H1 (cell line): Measurements from ENCODE around the gene ATG16L1. TPM values are rescaled to one million over a fixed set of nuclear protein-coding genes. Genes with fewer than 3 reads are reported as not detected.

Experiments used
- CTCF ChIA-PET: fragments of 300-600 bp; sonication (Branson Sonifier 250); formaldehyde crosslinking; loops from one replicate; lab custom pipeline; 2021; ENCODE audit not compliant: partially characterized antibody; lab: Charles Lee
- POLR2A ChIA-PET: fragments of 300-600 bp; sonication (Branson Sonifier 250); formaldehyde crosslinking; loops from one replicate; lab custom pipeline; 2021; ENCODE audit warnings: inconsistent platforms; ENCODE audit not compliant: partially characterized antibody; lab: Charles Lee
- DNase-seq, 2 experiments: peaks; one replicate each; pipeline versions ENCODE4 v3.0.0 to v3.0.0-alpha.2; 2010 to 2022; ENCODE audit warnings: low spot score in 2 of 2, low read depth in 1 of 2, mixed read lengths in 1 of 2
- FAIRE-seq: peaks from 2 replicates; lab custom pipeline; 2011; peaks lifted over from hg19 to GRCh38; lab: Jason Lieb, UNC
- H2AFZ ChIP-seq: 2 replicates; pipeline ENCODE4 v1.8.1; 2012; ENCODE audit warnings: low read length, inconsistent platforms
- H2AK5ac ChIP-seq: 2 replicates; pipeline ENCODE4 v1.6.1; 2013; ENCODE audit warnings: low read depth, low read length
- H2BK120ac ChIP-seq: replicated peaks from 2 replicates; pipeline ENCODE3; 2013; ENCODE audit warnings: low read depth, low read length, inconsistent platforms
- H2BK12ac ChIP-seq: 2 replicates; pipeline ENCODE4 v1.6.1; 2013; ENCODE audit warnings: low read depth, low read length
- H2BK15ac ChIP-seq: 2 replicates; pipeline ENCODE4 v1.6.1; 2013; ENCODE audit warnings: low read length
- H2BK20ac ChIP-seq: 2 replicates; pipeline ENCODE4 v1.6.1; 2013; ENCODE audit warnings: low read length
- H2BK5ac ChIP-seq: 2 replicates; pipeline ENCODE4 v1.6.1; 2013; ENCODE audit warnings: low read depth, low read length
- H3K14ac ChIP-seq: 2 replicates; pipeline ENCODE4 v1.6.1; 2013; ENCODE audit warnings: inconsistent platforms; ENCODE audit not compliant: insufficient read length
- H3K18ac ChIP-seq: 2 replicates; pipeline ENCODE4 v1.6.1; 2013; ENCODE audit warnings: low read length; ENCODE audit errors: extremely low read depth
- H3K23ac ChIP-seq: 2 replicates; pipeline ENCODE4 v1.6.1; 2013; ENCODE audit warnings: inconsistent platforms; ENCODE audit not compliant: insufficient read length
- H3K23me2 ChIP-seq: 2 replicates; pipeline ENCODE4 v1.6.1; 2013; ENCODE audit warnings: low read depth, low read length
- H3K27ac ChIP-seq: 2 replicates; pipeline ENCODE4 v1.6.1; 2011; ENCODE audit warnings: low read depth, low read length, inconsistent platforms
- H3K27me3 ChIP-seq, 4 experiments: replicated peaks in 1 of 4; 1 replicate in 1 of 4; 2 replicates in 3 of 4; pipeline versions ENCODE4 v1.6.1 to v1.8.1; 2011 to 2013; ENCODE audit warnings: low read length in 3 of 4, mild to moderate bottlenecking in 3 of 4, inconsistent platforms in 2 of 4, mixed read lengths in 2 of 4, moderate library complexity in 1 of 4; ENCODE audit not compliant: control insufficient read depth in 3 of 4, insufficient read depth in 3 of 4; ENCODE audit errors: extremely low read depth in 1 of 4
- H3K36me3 ChIP-seq, 4 experiments: 2 replicates each; pipeline versions ENCODE4 v1.6.1 to v1.8.1; 2011 to 2013; ENCODE audit warnings: mild to moderate bottlenecking in 4 of 4, low read length in 3 of 4, moderate library complexity in 2 of 4, control low read depth in 1 of 4, inconsistent platforms in 1 of 4; ENCODE audit not compliant: insufficient read depth in 4 of 4, control insufficient read depth in 2 of 4
- H3K4ac ChIP-seq: replicated peaks from 2 replicates; pipeline ENCODE3; 2013; ENCODE audit warnings: low read length, low read depth, mixed read lengths, inconsistent platforms; ENCODE audit not compliant: insufficient read length
- H3K4me1 ChIP-seq, 4 experiments: replicated peaks in 1 of 4; 1 replicate in 1 of 4; 2 replicates in 3 of 4; pipeline versions ENCODE4 v1.6.1 to v1.8.1; 2011 to 2013; ENCODE audit warnings: low read length in 3 of 4, inconsistent platforms in 2 of 4, mixed read lengths in 1 of 4; ENCODE audit not compliant: insufficient read depth in 4 of 4, control insufficient read depth in 3 of 4
- H3K4me2 ChIP-seq, 2 experiments: 2 replicates each; pipeline versions ENCODE4 v1.6.1 to v1.8.1; 2011 to 2013; ENCODE audit warnings: low read depth in 2 of 2, low read length in 2 of 2, control low read depth in 1 of 2, inconsistent platforms in 1 of 2, mild to moderate bottlenecking in 1 of 2; ENCODE audit not compliant: insufficient read depth in 1 of 2
- H3K4me3 ChIP-seq, 4 experiments: fragments of 200-600, 300-600 bp in 1 of 4; sonication (generic), shearing (Covaris generic), sonication (Bioruptor Twin) in 1 of 4; 2 replicates each; pipeline versions ENCODE4 v1.5.1 to v1.8.1; 2011 to 2016; ENCODE audit warnings: low read length in 4 of 4, low read depth in 3 of 4, control low read depth in 2 of 4, inconsistent platforms in 2 of 4, mild to moderate bottlenecking in 2 of 4, mixed read lengths in 1 of 4, moderate library complexity in 1 of 4; ENCODE audit not compliant: insufficient read depth in 2 of 4; ENCODE audit errors: extremely low read depth in 1 of 4
- H3K56ac ChIP-seq: replicated peaks from 2 replicates; pipeline ENCODE3; 2013; ENCODE audit warnings: low read depth, mild to moderate bottlenecking, mixed read lengths, low read length, inconsistent platforms; ENCODE audit not compliant: insufficient read length
- H3K79me1 ChIP-seq: 2 replicates; pipeline ENCODE4 v1.6.1; 2013; ENCODE audit warnings: low read depth, low read length, control low read depth
- H3K79me2 ChIP-seq, 2 experiments: 2 replicates each; pipeline versions ENCODE4 v1.6.1 to v1.8.1; 2012 to 2013; ENCODE audit warnings: low read length in 2 of 2, mild to moderate bottlenecking in 2 of 2, inconsistent platforms in 1 of 2; ENCODE audit not compliant: insufficient read depth in 2 of 2, control insufficient read depth in 1 of 2
- H3K9ac ChIP-seq, 4 experiments: replicated peaks in 1 of 4; 1 replicate in 1 of 4; 2 replicates in 3 of 4; pipeline versions ENCODE4 v1.6.1 to v1.8.1; 2011 to 2013; ENCODE audit warnings: low read depth in 3 of 4, low read length in 3 of 4, control low read depth in 2 of 4, mild to moderate bottlenecking in 2 of 4, moderate library complexity in 2 of 4, inconsistent platforms in 1 of 4; ENCODE audit errors: extremely low read depth in 1 of 4
- H3K9me3 ChIP-seq, 2 experiments: 2 replicates each; pipeline versions ENCODE4 v1.6.1 to v1.8.1; 2012 to 2013; ENCODE audit warnings: mild to moderate bottlenecking in 2 of 2, moderate library complexity in 2 of 2, control low read depth in 1 of 2, inconsistent platforms in 1 of 2, low read depth in 1 of 2, low read length in 1 of 2, mixed read lengths in 1 of 2; ENCODE audit not compliant: insufficient read depth in 2 of 2
- H4K20me1 ChIP-seq, 2 experiments: replicated peaks in 1 of 2; 2 replicates each; pipeline versions ENCODE3 to v1.8.1; 2011 to 2013; ENCODE audit warnings: inconsistent platforms in 2 of 2, low read length in 2 of 2, mild to moderate bottlenecking in 1 of 2; ENCODE audit not compliant: insufficient read depth in 2 of 2, control insufficient read depth in 1 of 2
- H4K5ac ChIP-seq: 2 replicates; pipeline ENCODE4 v1.6.1; 2013; ENCODE audit warnings: low read length, low read depth, mixed read lengths, inconsistent platforms; ENCODE audit not compliant: insufficient read length
- H4K8ac ChIP-seq: 2 replicates; pipeline ENCODE4 v1.8.0; 2013; ENCODE audit warnings: mild to moderate bottlenecking, moderate library complexity, low read length, inconsistent platforms; ENCODE audit not compliant: insufficient read depth; ENCODE audit errors: extremely low read depth
- H4K91ac ChIP-seq: replicated peaks from 2 replicates; pipeline ENCODE3; 2013; ENCODE audit warnings: low read length, mixed read lengths, inconsistent platforms; ENCODE audit not compliant: insufficient read length
- HDAC2 ChIP-seq, 2 experiments: fragments of 300-600 bp in 1 of 2; sonication (generic) in 1 of 2; IDR thresholded peaks; 2 replicates each; pipeline ENCODE4 v1.6.1; 2011 to 2012; ENCODE audit warnings: low read depth in 2 of 2, low read length in 2 of 2, mild to moderate bottlenecking in 2 of 2, moderate library complexity in 2 of 2, borderline replicate concordance in 1 of 2, inconsistent platforms in 1 of 2
- SIX5 ChIP-seq: IDR thresholded peaks from 2 replicates; pipeline ENCODE4 v1.6.1; 2011; ENCODE audit warnings: mild to moderate bottlenecking, low read depth, low read length
- YY1 ChIP-seq: IDR thresholded peaks from 2 replicates; pipeline ENCODE4 v1.6.1; 2011; ENCODE audit warnings: low read depth, mild to moderate bottlenecking, low read length
- WGBS, 2 experiments: shearing (Covaris generic) in 1 of 2; methylation state at CpG; one replicate each; pipeline versions ENCODE4 v1.1.6 to v1.1.7; 2013 to 2015; ENCODE audit warnings: low lambda C conversion rate in 2 of 2, mixed read lengths in 2 of 2, inconsistent platforms in 1 of 2, low coverage in 1 of 2, missing lambda C conversion rate in 1 of 2; ENCODE audit not compliant: insufficient replicate concordance in 2 of 2, insufficient coverage in 1 of 2, insufficient read length in 1 of 2; ENCODE audit errors: extremely low coverage in 1 of 2, missing lambda C conversion rate in 1 of 2; 5-methylcytosine and 5-hydroxymethylcytosine counted together
- polyA plus RNA-seq, 7 experiments: library from polyadenylated mRNA; depleted of rRNA in 3 of 7; stranded (reverse) in 5 of 7; unstranded in 2 of 7; fragments of >200 nt in 5 of 7; fragments of 200-250 nt in 2 of 7; gene quantifications; 1 replicate in 5 of 7; 2 replicates in 1 of 7; 4 replicates in 1 of 7; pipeline versions ENCODE4 v1.2.1 to v1.2.3, GENCODE V29; 2011 to 2013; ENCODE audit warnings: missing spikeins in 2 of 7, mixed read lengths in 2 of 7
- total RNA-seq: library from RNA; stranded (reverse); fragmentation: NEBNext Ultra II Directional; extraction: Animal tissue kit (Norgen Biotek cat#: 25700); gene quantifications from 2 replicates; pipeline ENCODE4 v1.2.1, GENCODE V29; 2021
- TF ChIP-seq, protein P1 (sequence below): IDR thresholded peaks from 2 replicates; pipeline ENCODE4 v1.6.1; 2011; ENCODE audit warnings: low read depth, mild to moderate bottlenecking, low read length; ENCODE audit not compliant: insufficient read depth

Gene ATG16L1
- total and polyA plus RNA-seq, 2 of the 8 experiments (the other 6 are each of a cell fraction or from before 2014, with no cell fraction given) = 18.3 to 31.0 TPM

- H3K4me2 ChIP-seq = no peak overlapping the region
- WGBS, 2 experiments = 97% methylated on average over 3 of the region's 3 CpGs; no CpG with 5 or more reads in 1 of the 2 experiments
Observed at GRCh38 chr2:233341296-233341695, 89.8 kb downstream of the ATG16L1 start.

More at GRCh38 chr2:233341296-233341695, 89.8 kb downstream of the ATG16L1 start:
- FAIRE-seq = no peak
- Histone ChIP-seq H3K23me2 (no peaks in the 10 kb centered on the region), H3K4ac (no peak overlapping the region), H3K14ac (no peak overlapping the region), H3K9ac (no peak overlapping the region), H3K56ac (no peak overlapping the region), H2BK20ac (no peak overlapping the region), H4K20me1 (no peaks in the 10 kb centered on the region), H3K36me3 (no peaks in the 10 kb centered on the region), H2BK12ac (no peak overlapping the region), H3K27me3 (no peaks in the 10 kb centered on the region; a peak in 1 of 7 replicates), H3K4me3 (no peak overlapping the region), H3K9me3 (0 out of 4 replicates have a peak, but pooled peaks cover 0 to 4% of the 10 kb centered on the region in 2 experiments), H2AFZ (no peak overlapping the region), H3K79me2 (no peaks in the 10 kb centered on the region), H3K23ac (no peak overlapping the region), H2AK5ac (no peak overlapping the region), H2BK120ac (no peak overlapping the region), H3K27ac (no peak overlapping the region), H4K91ac (no peak overlapping the region), H3K4me1 (no peaks in the 10 kb centered on the region), H4K8ac (no peak overlapping the region), H3K18ac (no peak overlapping the region), H3K79me1 (no peaks in the 10 kb centered on the region), H2BK5ac (no peak overlapping the region), H4K5ac (no peak overlapping the region), H2BK15ac (no peak overlapping the region)
- TF ChIP-seq SIX5 (no peak), HDAC2 (IDR thresholded peaks at IDR 0.05; ENCODE audit: borderline replicate concordance in 1 of 2, low read depth in 2 of 2, low read length in 2 of 2) (no peak), YY1 (no peak)
- TF ChIP-seq, protein P1, sequence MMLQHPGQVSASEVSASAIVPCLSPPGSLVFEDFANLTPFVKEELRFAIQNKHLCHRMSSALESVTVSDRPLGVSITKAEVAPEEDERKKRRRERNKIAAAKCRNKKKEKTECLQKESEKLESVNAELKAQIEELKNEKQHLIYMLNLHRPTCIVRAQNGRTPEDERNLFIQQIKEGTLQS = no peak
- ChIA-PET CTCF (interaction anchor here (1.3 to 2.6 kb wide), 2 partner anchors 12 to 102 kb away, joined by 3 to 8 read pairs; no protein-coding TSS in a partner anchor), POLR2A (no interaction called here)
- no peak for DNase-seq
